Breast epithelium (tissue), 4 donors: ENCODE results near the gene XYLT1. TPM values are rescaled to one million over a fixed set of nuclear protein-coding genes. Genes with fewer than 3 reads are reported as not detected.

Experiments
- DNase-seq, 2 donors: peaks; one replicate each; pipeline ENCODE4 v3.0.0-alpha.2; 2019; ENCODE audit warnings: low spot score in 2 of 2
- H3K27ac ChIP-seq, 2 donors: fragments of 200-600 bp; sonication (generic) in 1 of 2; one replicate each; pipeline ENCODE4 v1.5.1; 2016 to 2019; ENCODE audit warnings: mild to moderate bottlenecking in 1 of 2
- H3K27me3 ChIP-seq, 2 donors: fragments of 200-600 bp; sonication (generic) in 1 of 2; one replicate each; pipeline versions ENCODE4 v1.5.1 to v1.6.0; 2017 to 2019; ENCODE audit warnings: control low read depth in 1 of 2, mild to moderate bottlenecking in 1 of 2
- H3K36me3 ChIP-seq: fragments of 200-600 bp; one replicate; pipeline ENCODE4 v1.5.1; 2019
- H3K4me1 ChIP-seq, 2 donors: fragments of 200-600 bp; sonication (generic); one replicate each; pipeline ENCODE4 v1.5.1; 2016 to 2019; ENCODE audit warnings: control low read depth in 1 of 2
- H3K4me3 ChIP-seq, 3 donors: fragments of 200-600 bp; sonication (generic); 1 replicate in 2 of 3; 2 replicates in 1 of 3; pipeline ENCODE4 v1.5.1; 2016 to 2019; ENCODE audit warnings: mild to moderate bottlenecking in 3 of 3, moderate library complexity in 2 of 3
- H3K9me3 ChIP-seq, 2 donors: fragments of 200-600 bp; sonication (generic) in 1 of 2; one replicate each; pipeline ENCODE4 v1.5.1; 2016 to 2019; ENCODE audit warnings: control low read depth in 1 of 2
- POLR2A ChIP-seq: fragments of 450-650 bp; IDR thresholded peaks from one replicate; pipeline ENCODE4 v1.6.1; 2016; ENCODE audit warnings: antibody characterized with exemption, mild to moderate bottlenecking, moderate library complexity
- POLR2AphosphoS5 ChIP-seq, 3 donors: sonication (generic); formaldehyde crosslinking; IDR thresholded peaks; one replicate each; pipeline ENCODE4 v1.6.1; 2017; ENCODE audit warnings: antibody characterized with exemption in 3 of 3
- intact Hi-C: fragments of 100-400 bp; cut with DNase I; formaldehyde crosslinking; loops from one replicate; pipeline ENCODE4 v1.15.1; 2023; ENCODE audit warnings: low total_unique reads
- total RNA-seq, 3 donors: library from RNA; depleted of rRNA; stranded (reverse); fragments of >200 nt; gene quantifications; one replicate each; pipeline ENCODE4 v1.1.0, GENCODE V29; 2016
- TF ChIP-seq, protein P1 (sequence below), 3 donors: fragments of 450-650 bp; IDR thresholded peaks; one replicate each; pipeline ENCODE4 v1.5.1; 2016 to 2017; ENCODE audit warnings: antibody characterized with exemption in 3 of 3, mild to moderate bottlenecking in 3 of 3, moderate library complexity in 3 of 3

XYLT1 gene
- total RNA-seq, 3 donors from 2014 or later: 11.9 to 32.8 (median 13.8) TPM

DNA sequence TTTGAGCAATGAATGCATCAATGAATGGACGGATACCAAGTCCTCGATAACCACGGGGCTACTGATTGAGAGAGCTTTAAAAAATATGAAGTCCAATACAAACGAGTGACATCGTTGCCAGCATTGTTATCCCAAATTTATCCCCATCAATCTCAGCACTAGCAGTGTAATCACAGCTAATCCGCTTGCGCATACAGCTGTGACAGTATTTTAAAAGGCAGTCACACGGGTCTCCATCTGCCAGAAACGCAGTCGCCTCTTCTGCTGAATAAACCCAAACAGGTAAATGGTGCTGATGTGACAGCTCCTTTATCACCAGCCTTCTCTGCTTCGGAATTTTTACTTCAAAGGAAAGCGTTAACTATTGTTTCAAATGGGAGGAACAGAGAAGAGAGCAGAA is 311.1 kb downstream of the XYLT1 start:
- TF ChIP-seq POLR2A (no peak), POLR2AphosphoS5 (IDR thresholded peaks at IDR 0.05) (no peak)
- TF ChIP-seq, protein P1, sequence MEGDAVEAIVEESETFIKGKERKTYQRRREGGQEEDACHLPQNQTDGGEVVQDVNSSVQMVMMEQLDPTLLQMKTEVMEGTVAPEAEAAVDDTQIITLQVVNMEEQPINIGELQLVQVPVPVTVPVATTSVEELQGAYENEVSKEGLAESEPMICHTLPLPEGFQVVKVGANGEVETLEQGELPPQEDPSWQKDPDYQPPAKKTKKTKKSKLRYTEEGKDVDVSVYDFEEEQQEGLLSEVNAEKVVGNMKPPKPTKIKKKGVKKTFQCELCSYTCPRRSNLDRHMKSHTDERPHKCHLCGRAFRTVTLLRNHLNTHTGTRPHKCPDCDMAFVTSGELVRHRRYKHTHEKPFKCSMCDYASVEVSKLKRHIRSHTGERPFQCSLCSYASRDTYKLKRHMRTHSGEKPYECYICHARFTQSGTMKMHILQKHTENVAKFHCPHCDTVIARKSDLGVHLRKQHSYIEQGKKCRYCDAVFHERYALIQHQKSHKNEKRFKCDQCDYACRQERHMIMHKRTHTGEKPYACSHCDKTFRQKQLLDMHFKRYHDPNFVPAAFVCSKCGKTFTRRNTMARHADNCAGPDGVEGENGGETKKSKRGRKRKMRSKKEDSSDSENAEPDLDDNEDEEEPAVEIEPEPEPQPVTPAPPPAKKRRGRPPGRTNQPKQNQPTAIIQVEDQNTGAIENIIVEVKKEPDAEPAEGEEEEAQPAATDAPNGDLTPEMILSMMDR (IDR thresholded peaks at IDR 0.05): no peak
- no peaks in the 10 kb centered on the region for H3K9me3 ChIP-seq
- H3K4me3 ChIP-seq: no peak overlapping the region
- H3K36me3 ChIP-seq: no peaks in the 10 kb centered on the region
- intact Hi-C loops: no loop called here
- H3K27ac ChIP-seq: no peak overlapping the region
- H3K4me1 ChIP-seq: no peaks in the 10 kb centered on the region
- DNase-seq: no peak
- no peaks in the 10 kb centered on the region for H3K27me3 ChIP-seq

DNA sequence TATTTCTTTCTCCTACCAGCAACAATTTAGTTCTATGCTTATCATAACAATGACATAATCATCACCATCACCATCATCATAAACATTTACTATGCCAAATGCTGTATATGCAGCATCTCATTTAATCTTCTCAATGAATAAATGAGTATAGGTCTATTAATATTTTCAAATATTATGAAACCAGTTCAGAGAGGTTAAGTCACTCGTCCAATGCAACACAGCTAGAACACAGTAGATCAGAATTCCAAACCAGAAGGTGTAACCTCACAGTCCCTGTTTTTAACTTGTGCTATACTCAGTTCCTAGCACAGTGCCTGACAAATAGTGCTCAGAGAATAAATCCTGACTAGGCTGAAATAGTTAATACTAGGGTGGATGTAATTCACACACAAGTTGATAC is 314.8 kb downstream of the XYLT1 start:
- no peak for DNase-seq
- intact Hi-C loops: no loop called here
- Histone ChIP-seq H3K4me3 (no peak overlapping the region), H3K27ac (no peak overlapping the region), H3K36me3 (no peaks in the 10 kb centered on the region), H3K4me1 (no peaks in the 10 kb centered on the region), H3K9me3 (no peaks in the 10 kb centered on the region), H3K27me3 (no peaks in the 10 kb centered on the region)
- TF ChIP-seq, protein P1 (IDR thresholded peaks at IDR 0.05): no peak
- no peak for TF ChIP-seq POLR2AphosphoS5 (IDR thresholded peaks at IDR 0.05)
- no peak for TF ChIP-seq POLR2A

DNA sequence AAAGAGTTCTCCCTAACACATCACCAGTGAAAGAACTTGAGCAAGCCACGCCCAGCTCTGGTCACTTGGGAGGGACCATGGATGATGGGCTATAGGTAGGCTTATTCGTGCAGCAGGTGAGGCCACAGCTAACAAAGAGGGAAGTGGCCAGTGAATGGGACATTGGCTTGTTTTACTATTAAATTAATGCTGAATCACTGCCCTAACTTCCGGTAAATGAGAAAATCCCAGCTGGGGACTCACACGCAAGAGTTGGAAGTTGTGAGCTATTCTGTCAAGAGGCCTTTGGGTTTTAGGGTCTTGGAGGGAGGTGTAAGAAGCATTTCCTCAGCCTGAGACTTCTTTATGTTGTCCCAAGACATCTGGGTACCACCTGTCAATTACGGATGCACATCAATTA is 315.3 kb downstream of the XYLT1 start:
- Histone ChIP-seq H3K36me3 (no peaks in the 10 kb centered on the region), H3K27me3 (no peaks in the 10 kb centered on the region), H3K27ac (no peak overlapping the region), H3K4me1 (no peaks in the 10 kb centered on the region), H3K4me3 (no peak overlapping the region), H3K9me3 (no peaks in the 10 kb centered on the region)
- intact Hi-C loops: no loop called here
- DNase-seq: no peak
- TF ChIP-seq, protein P1 (IDR thresholded peaks at IDR 0.05): no peak
- TF ChIP-seq POLR2A (no peak), POLR2AphosphoS5 (IDR thresholded peaks at IDR 0.05) (no peak)

DNA sequence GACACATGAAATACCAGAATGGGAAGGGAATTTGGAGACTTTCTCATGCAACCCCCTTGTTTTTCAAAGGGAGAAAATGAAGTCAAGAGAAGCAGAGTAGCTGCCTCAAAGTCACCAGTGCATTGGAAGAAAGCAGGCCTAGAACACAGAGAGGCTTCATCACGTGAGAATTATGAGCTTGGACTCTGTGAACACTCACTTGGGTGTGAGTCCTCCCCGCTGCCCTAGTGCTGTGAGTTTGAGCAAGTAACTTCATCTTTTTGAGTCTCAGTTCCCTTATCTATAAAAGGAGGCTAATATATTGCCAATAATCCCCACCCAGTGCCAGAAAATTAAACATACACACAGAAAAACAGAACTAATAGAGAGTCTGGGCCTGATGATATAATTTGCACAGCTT is 315.8 kb downstream of the XYLT1 start:
- no peak overlapping the region for H3K27ac ChIP-seq
- H3K36me3 ChIP-seq: no peaks in the 10 kb centered on the region
- no peaks in the 10 kb centered on the region for H3K27me3 ChIP-seq
- TF ChIP-seq, protein P1 (IDR thresholded peaks at IDR 0.05): no peak
- no peak for TF ChIP-seq POLR2A
- TF ChIP-seq POLR2AphosphoS5 (IDR thresholded peaks at IDR 0.05): no peak
- no peaks in the 10 kb centered on the region for H3K9me3 ChIP-seq
- DNase-seq: no peak
- no peak overlapping the region for H3K4me3 ChIP-seq
- no peaks in the 10 kb centered on the region for H3K4me1 ChIP-seq
- intact Hi-C loops: no loop called here

DNA sequence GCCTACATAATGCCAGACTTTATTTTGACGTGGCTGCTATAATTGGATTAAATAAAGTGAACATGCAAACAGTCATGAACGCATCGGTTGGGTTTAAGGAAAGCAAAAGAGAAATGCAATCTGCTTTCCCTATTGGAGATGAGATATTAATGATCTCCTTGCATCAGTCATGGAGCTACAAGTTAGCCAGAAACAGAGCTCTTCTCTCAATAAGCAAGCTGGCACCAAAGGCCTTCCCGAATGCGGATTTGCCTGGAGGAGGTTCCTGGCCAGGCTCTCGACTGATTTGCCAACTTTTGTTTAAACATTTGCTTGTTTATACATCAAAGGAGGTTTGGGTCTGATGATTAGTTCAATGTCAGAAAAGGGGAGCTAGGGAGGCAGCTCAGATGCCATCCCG is 318.4 kb downstream of the XYLT1 start:
- DNase-seq: no peak
- Histone ChIP-seq H3K36me3 (no peaks in the 10 kb centered on the region), H3K4me1 (no peaks in the 10 kb centered on the region), H3K27ac (no peak overlapping the region), H3K4me3 (no peak overlapping the region), H3K9me3 (no peaks in the 10 kb centered on the region), H3K27me3 (no peaks in the 10 kb centered on the region)
- no peak for TF ChIP-seq POLR2A
- TF ChIP-seq, protein P1 (IDR thresholded peaks at IDR 0.05): no peak
- TF ChIP-seq POLR2AphosphoS5 (IDR thresholded peaks at IDR 0.05): no peak
- intact Hi-C loops: no loop called here
